ES-I3 (cell line): ENCODE measurements around the gene KCNAB3.
"Not testable (repeated sequence)": the region's sequence is repeated elsewhere in the genome, so short reads cannot be mapped to it uniquely, and the experiment has no call there.

Experiments
- H3K36me3 ChIP-seq: 2 replicates; pipeline ENCODE4 v1.6.1; 2013; ENCODE audit warnings: mild to moderate bottlenecking, low read length, control low read depth, moderate library complexity; ENCODE audit not compliant: insufficient read depth
- H3K4me1 ChIP-seq: 2 replicates; pipeline ENCODE4 v1.6.1; 2013; ENCODE audit warnings: mild to moderate bottlenecking, control low read depth, low read length; ENCODE audit not compliant: insufficient read depth
- H3K9ac ChIP-seq: 2 replicates; pipeline ENCODE4 v1.6.1; 2013; ENCODE audit warnings: low read depth, mild to moderate bottlenecking, low read length, moderate library complexity
- H3K9me3 ChIP-seq: 2 replicates; pipeline ENCODE4 v1.6.1; 2013; ENCODE audit warnings: mild to moderate bottlenecking, low read length, moderate library complexity; ENCODE audit not compliant: control insufficient read depth, insufficient read depth

Gene KCNAB3

DNA sequence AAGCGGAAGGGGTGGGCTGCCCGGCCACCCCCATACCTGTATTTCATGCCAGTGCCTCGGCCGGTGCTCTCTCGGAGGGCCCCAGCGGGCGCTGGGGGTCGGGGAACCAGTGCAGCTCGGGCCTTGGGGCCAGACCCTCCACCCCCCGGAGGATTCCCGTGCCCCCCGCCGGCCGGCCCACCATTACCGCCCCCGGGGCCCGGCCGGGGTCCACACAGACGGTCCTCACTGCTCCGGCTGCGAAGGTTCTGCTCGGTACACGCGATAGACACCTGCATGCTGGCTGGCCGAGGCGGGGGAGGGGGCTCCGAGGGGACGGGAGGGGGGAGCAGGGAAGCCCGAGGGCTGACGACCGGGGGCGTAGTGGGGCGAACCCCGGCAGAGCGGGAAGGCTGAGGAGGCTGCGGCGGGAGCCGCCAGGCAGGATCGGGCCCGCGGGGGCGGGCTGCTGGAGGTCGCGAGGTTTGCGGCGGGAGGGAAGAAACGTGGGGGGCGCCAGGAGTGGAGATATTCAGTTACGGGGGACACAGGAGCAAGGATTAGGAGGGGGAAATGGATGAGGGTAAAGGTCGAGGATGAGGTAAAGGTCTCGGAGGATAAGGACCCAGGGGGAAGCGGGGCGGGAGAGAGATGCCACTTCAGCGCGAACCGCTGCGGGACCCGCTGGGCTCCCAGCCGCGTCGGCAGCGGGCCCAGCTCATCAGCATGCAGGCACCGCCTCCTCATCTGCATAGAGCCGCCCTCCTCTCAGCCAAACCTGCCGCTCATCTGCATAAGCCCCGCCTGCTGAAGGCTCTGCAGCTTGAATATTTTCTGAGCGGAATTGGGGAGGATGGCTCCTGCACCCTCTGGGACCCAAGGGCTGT is at the start of gene KCNAB3:
Gene KCNAB3 (minus strand): TSS at position 699 of the 866 bp plus-strand sequence. CDS start 421 bp downstream, at position 278.
- no peaks in the 10 kb centered on the region for H3K36me3 ChIP-seq
- H3K9ac ChIP-seq: peak within 1 kb of the TSS; percentile 53; the same call in 1 of the 2 replicates
- H3K4me1 ChIP-seq: no peaks in the 10 kb centered on the region
- no peaks in the 10 kb centered on the region for H3K9me3 ChIP-seq

DNA sequence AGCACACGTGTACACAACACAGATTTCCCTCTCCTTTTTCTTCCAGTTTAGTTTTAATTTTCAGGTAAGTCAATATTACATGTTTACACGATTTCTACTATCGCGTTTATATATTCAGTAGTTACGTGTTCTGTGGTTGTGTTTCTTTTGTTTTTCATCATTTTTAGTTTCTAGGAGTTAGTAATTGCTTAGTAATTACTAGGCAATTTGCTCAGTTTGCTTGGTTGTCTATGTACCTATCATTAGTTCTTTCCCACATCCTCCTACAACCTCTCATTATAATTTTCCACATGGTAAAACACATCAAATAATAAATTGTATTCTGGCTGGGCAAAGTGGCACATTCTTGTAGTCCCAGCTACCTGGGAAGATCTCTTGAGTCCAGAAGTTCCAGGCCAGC is 48.1 kb upstream of the KCNAB3 start:
- Histone ChIP-seq H3K9ac (no peak overlapping the region), H3K36me3 (no peaks in the 10 kb centered on the region), H3K9me3 (peaks cover 6% of the 10 kb centered on the region; the same call in 1 of the 2 replicates)

GRCh38 chr17:7977039-7977438 is 47.4 kb upstream of the KCNAB3 start:
- H3K36me3 ChIP-seq: no peaks in the 10 kb centered on the region
- H3K4me1 ChIP-seq: no peaks in the 10 kb centered on the region
- H3K9ac ChIP-seq: no peak overlapping the region
- peaks cover 6% of the 10 kb centered on the region; the same call in 1 of the 2 replicates for H3K9me3 ChIP-seq

More for the DNA sequence above, 48.1 kb upstream of the KCNAB3 start:
- H3K4me1 ChIP-seq: no peaks in the 10 kb centered on the region

DNA sequence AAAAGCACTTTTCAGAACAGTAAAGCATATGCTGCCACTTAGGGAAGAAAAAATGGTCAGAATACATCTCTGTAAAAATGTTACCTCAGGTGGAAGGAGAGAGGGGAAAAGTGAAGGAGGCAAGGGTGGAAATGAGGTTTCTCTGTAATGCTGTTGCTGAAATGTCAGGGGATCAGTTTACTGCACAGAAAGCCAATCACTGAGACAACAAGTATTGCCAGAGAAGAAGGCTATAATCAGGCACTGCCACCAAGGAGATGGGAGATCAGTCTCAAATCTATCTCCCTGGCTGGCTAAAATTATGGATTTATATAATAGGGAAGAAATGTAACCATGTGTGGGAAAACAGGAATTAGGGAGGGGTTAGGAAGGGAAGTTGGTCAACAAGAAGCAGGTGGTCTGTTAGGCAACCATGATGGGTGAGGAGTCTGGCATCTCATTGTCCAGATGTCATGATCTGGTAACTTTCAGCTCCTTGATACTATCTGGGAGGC is 45.0 kb upstream of the KCNAB3 start:
- peaks cover 6% of the 10 kb centered on the region; the same call in 1 of the 2 replicates for H3K9me3 ChIP-seq
- no peaks in the 10 kb centered on the region for H3K4me1 ChIP-seq
- no peaks in the 10 kb centered on the region for H3K36me3 ChIP-seq
- H3K9ac ChIP-seq: no peak overlapping the region

DNA sequence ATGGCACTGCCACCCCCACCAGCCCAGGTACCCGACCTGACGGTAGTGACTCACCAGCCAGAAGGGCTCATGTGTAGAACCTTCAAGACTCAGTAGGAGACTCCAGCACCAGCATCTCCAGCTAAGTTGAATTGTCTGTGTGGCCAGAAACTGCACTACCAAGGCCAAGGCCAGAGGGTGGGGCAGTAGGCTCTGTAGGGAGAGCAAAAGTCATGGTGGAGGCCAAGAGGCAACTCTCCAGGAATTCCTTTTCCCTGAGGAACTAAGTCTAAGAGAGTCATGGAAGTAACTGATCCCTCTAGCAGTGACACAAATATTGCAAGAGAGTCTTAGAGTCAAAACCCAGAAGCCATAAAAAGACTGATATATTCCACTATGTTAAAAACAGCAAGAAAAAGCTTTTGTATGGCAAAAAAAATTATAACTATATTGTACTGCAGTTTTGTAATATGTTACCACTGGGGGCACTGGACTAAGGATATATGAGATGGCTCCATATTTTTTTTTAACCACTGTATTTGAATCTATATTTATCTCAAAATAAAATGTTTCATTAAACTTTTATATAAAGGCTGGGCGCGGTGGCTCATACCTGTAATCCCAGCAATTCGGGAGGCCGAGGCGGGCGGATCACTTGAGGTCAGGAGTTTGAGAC is 42.6 kb upstream of the KCNAB3 start:
- H3K36me3 ChIP-seq: no peaks in the 10 kb centered on the region
- no peak overlapping the region for H3K9ac ChIP-seq
- H3K9me3 ChIP-seq: peaks cover 6% of the 10 kb centered on the region; the same call in 1 of the 2 replicates
- H3K4me1 ChIP-seq: no peaks in the 10 kb centered on the region

- no peak overlapping the region for H3K9ac ChIP-seq
- H3K36me3 ChIP-seq: no peaks in the 10 kb centered on the region
- H3K9me3 ChIP-seq: peaks cover 6% of the 10 kb centered on the region; the same call in 1 of the 2 replicates
- H3K4me1 ChIP-seq: no peaks in the 10 kb centered on the region
Measured at GRCh38 chr17:7971651-7972050, 42.0 kb upstream of the KCNAB3 start.

GRCh38 chr17:7969433-7969832 is 39.8 kb upstream of the KCNAB3 start:
- no peaks in the 10 kb centered on the region for H3K36me3 ChIP-seq
- H3K9me3 ChIP-seq: no peaks in the 10 kb centered on the region
- no peaks in the 10 kb centered on the region for H3K4me1 ChIP-seq
- no peak overlapping the region for H3K9ac ChIP-seq

GRCh38 chr17:7967751-7968150 is 38.1 kb upstream of the KCNAB3 start:
- no peaks in the 10 kb centered on the region for H3K9me3 ChIP-seq
- H3K36me3 ChIP-seq: no peaks in the 10 kb centered on the region
- no peak overlapping the region for H3K9ac ChIP-seq
- no peaks in the 10 kb centered on the region for H3K4me1 ChIP-seq

DNA sequence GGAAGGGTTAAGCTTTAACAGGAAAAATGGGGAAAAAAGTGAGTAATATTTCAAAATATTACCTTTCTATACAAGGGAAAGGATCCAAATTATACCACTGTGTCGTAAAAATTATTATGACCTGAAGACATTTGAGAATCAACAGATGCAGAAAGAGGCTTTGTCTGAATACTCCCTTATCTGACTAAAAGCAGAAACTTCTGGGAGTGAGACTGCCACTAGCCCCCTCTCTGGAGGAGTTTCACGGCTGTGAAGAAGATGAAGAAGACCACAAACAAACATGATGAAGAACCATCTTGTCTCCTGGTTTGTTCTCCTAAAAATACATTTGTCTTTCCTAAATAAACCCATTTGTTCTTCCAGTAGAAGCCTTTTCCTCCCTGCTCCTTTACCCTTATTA is 31.8 kb upstream of the KCNAB3 start:
- Histone ChIP-seq H3K4me1 (no peaks in the 10 kb centered on the region), H3K36me3 (no peaks in the 10 kb centered on the region), H3K9ac (no peak overlapping the region), H3K9me3 (no peaks in the 10 kb centered on the region)

DNA sequence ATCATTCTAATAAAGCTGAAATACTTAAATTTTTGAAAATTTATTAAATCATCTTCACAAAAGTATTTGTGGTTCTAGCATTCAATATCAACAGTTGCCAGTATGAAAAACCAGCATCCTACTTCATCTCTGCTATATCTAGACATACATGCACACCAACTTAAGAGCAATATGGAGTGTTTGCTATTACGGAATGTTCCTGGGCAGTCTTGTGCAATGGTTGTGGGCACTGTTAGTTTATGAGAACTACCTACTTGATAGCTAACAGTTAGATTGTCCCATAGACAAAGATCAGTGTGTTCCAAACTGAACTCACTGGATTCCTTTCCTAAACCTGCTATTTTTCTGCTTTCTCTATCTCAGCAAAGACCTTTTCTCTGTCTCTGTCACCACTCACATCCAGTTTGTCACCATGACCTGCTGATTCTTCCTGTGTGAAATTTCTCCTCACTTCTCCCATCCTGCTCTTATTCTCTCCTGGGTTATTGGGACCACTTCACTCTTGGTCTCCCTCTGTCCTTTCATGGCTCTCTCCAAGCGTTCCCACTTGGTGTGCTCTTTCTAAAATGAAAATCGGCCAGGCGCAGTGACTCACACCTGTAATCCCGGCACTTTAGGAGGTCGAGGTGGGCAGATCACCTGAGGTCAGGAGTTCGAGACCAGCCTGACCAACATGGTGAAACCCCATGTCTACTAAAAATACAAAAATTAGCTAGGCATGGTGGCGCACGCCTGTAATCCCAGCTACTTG is 30.0 kb upstream of the KCNAB3 start:
- Histone ChIP-seq H3K36me3 (no peaks in the 10 kb centered on the region), H3K9ac (no peak overlapping the region), H3K4me1 (no peaks in the 10 kb centered on the region)

DNA sequence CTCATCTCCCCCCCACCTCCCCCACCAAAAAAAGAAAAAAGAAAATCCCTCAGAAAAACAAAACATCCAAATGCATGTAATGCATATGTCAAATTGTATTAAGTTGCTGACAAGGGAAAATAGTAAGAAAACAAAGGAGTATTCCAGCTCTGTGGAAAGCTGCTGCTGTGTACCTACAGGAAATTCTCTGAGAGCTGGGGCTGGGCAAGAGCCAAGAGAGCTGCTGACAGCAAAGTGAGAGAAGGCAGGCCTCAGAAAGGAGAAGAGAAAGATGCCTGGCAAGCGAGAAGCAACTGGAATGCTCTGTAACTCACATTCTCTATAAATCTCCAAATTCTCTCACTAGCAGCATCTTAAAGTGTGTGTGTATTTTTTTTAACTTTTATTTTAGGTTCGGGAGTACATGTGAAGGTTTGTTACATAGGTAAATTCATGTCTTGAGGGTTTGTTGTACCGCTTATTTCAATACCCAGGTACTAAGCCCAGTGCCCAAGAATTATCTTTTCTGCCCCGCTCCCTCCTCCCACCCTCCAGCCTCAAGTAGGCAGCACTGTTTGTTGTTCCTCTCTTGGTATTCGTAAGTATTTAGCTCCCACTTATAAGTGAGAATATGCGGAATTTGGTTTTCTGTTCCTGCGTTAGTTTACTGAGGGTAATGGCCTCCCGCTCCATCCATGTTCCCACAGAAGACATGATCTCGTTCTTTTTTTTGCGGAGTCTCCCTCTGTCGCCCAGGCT is 26.7 kb upstream of the KCNAB3 start:
- H3K9ac ChIP-seq: no peak overlapping the region
- no peaks in the 10 kb centered on the region for H3K36me3 ChIP-seq
- H3K9me3 ChIP-seq: no peaks in the 10 kb centered on the region
- no peaks in the 10 kb centered on the region for H3K4me1 ChIP-seq

More for the DNA sequence above, 30.0 kb upstream of the KCNAB3 start:
- no peaks in the 10 kb centered on the region for H3K9me3 ChIP-seq

DNA sequence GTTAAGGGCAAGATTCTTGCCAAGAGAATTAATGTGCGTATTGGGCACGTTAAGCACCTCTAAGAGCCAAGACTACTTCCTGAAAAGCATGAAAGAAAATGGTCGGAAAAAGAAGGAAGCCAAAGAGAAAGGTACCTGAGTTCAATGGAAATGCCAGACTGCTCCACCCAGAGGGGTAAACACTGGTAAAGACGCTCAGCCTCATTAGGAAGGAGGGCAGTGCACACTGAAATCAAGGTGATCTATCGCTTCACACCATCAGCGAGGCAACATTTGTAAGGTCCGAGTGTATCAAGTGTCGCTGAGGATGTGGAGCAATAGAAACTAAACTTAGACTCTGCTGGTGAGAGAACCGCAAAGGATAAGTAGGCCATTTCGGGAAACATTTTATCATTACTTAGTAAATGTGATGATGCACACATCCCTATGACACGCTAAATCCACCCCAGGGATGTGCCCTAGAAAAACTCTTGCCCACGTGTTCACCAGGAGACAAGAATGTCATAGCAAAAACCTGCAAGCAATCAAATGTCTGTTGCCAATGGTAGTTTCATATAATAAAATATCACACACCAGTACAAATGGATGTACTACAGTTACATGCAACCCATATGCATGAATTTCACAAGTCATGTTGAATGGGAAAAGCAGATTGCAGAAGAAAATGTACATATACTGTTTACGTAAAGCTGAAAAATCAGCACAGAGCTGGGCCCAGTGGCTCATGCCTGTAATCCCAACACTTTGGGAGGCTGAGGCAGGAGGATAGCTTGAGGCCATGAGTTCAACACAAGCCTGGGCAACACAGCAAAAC is 26.0 kb upstream of the KCNAB3 start:
- no peaks in the 10 kb centered on the region for H3K4me1 ChIP-seq
- H3K9me3 ChIP-seq: no peaks in the 10 kb centered on the region
- H3K36me3 ChIP-seq: no peaks in the 10 kb centered on the region
- H3K9ac ChIP-seq: no peak overlapping the region

GRCh38 chr17:7953266-7953665 is 23.6 kb upstream of the KCNAB3 start:
- not testable (repeated sequence) for H3K4me1 ChIP-seq, H3K9ac ChIP-seq, H3K9me3 ChIP-seq, H3K36me3 ChIP-seq
